D721Med (cell line): ENCODE data around the gene FBXO33.
A peak's percentile ranks its signal among the peaks of the same experiment; 100 is the strongest.

Experiments
- DNase-seq: peaks from one replicate; pipeline ENCODE4 v3.0.0; 2011; ENCODE audit warnings: low spot score; ENCODE audit not compliant: insufficient read length
- FAIRE-seq: peaks from 2 replicates; lab custom pipeline; 2011; peaks lifted over from hg19 to GRCh38; lab: Jason Lieb, UNC
- TF ChIP-seq, protein P1 (sequence below): IDR thresholded peaks from 2 replicates; pipeline ENCODE4 v1.5.1; 2012; ENCODE audit warnings: mild to moderate bottlenecking, control low read depth; ENCODE audit not compliant: insufficient read depth; ENCODE audit errors: missing control alignments

The FBXO33 gene

GRCh38 chr14:39432179-39432618, at the start of gene FBXO33:
Gene FBXO33 (minus strand): TSS chr14:39432433. CDS start chr14:39432162, 271 bp downstream.
- TF ChIP-seq, protein P1, sequence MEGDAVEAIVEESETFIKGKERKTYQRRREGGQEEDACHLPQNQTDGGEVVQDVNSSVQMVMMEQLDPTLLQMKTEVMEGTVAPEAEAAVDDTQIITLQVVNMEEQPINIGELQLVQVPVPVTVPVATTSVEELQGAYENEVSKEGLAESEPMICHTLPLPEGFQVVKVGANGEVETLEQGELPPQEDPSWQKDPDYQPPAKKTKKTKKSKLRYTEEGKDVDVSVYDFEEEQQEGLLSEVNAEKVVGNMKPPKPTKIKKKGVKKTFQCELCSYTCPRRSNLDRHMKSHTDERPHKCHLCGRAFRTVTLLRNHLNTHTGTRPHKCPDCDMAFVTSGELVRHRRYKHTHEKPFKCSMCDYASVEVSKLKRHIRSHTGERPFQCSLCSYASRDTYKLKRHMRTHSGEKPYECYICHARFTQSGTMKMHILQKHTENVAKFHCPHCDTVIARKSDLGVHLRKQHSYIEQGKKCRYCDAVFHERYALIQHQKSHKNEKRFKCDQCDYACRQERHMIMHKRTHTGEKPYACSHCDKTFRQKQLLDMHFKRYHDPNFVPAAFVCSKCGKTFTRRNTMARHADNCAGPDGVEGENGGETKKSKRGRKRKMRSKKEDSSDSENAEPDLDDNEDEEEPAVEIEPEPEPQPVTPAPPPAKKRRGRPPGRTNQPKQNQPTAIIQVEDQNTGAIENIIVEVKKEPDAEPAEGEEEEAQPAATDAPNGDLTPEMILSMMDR: no peak
- no peak for FAIRE-seq
- DNase-seq: peak; percentile 49

DNA sequence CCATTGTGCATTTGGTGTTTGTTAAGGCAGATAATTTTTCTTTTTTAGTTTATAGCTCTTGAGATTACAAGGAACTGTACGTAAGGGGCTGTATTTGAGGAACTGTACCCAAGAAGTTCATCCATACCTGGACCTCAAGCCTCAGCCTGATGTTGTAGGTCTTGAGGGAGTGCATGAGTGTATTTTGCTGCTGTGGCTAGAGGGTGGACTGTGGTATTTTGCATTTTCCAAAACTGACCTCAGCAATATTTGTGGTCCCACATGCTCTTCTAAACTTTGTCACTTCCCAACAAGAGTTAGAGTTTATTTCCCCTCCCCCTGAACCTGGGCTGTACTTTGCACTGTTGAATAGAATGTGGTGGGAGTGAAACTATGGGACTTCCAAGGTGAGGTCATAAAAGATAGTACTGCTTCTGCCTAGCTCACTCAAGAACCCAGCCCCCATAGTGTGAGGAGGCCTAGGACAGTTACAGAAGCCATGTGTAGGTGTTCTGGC, 42.2 kb upstream of the FBXO33 start:
- no peak for FAIRE-seq
- no peak for DNase-seq
- TF ChIP-seq, protein P1: no peak

GRCh38 chr14:39472078-39472477, 39.8 kb upstream of the FBXO33 start:
- FAIRE-seq (no peak), DNase-seq (no peak)
- TF ChIP-seq, protein P1: no peak

GRCh38 chr14:39469094-39469710, 37.0 kb upstream of the FBXO33 start:
- FAIRE-seq (no peak), DNase-seq (no peak)
- TF ChIP-seq, protein P1: peak; percentile 16

DNA sequence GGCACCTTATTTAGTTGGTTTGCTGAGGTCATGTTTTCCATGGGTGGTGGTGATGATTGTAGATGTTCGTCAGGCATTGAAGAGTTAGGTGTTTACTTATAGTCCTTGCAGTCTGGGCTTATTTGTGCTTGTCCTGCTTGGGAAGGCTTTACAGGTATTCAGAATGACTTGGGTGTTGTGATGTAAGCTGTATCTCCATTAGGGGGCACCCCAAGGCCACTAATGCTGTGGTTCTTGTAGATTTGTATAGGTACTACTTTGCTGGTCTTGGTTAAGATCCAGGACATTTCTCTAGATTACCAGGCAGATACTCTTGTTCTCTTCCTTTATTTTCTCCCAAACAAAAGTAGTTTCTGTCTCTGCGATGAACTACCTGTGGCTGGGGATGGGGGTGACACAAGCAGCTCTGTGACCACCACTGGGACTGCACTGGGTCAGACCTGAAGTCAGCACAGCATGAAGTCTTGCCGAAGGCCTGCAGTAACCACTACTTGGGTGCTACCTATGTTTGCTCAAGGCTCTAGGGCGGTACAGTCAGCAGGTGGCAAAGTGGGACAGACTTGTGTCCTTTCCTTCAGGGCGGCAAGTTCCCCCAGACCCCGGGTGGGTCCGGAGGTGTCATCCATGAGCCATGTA, 35.8 kb upstream of the FBXO33 start:
- TF ChIP-seq, protein P1: peak; percentile 34
- no peak for FAIRE-seq
- DNase-seq: no peak

GRCh38 chr14:39459795-39460478, 27.7 kb upstream of the FBXO33 start:
- no peak for DNase-seq
- TF ChIP-seq, protein P1: no peak
- no peak for FAIRE-seq
